C4-2B (cell line): ENCODE measurements around the gene FTL.

Experiments
- H3K27ac ChIP-seq: fragments of 450-650 bp; 2 replicates; pipeline ENCODE4 v1.5.1; 2017
- CTCF ChIP-seq: fragments of 450-650 bp; conservative IDR thresholded peaks from 2 replicates; pipeline ENCODE4 v1.5.1; 2017; ENCODE audit warnings: mild to moderate bottlenecking
- ZFX ChIP-seq: fragments of 450-650 bp; IDR thresholded peaks from 2 replicates; pipeline ENCODE4 v1.6.1; 2017

The FTL gene

GRCh38 chr19:48968179-48968661 is 3.1 kb downstream of the FTL start:
- TF ChIP-seq ZFX = no peak
- no peak for TF ChIP-seq CTCF

GRCh38 chr19:48968813-48969218 is 3.7 kb downstream of the FTL start:
- TF ChIP-seq ZFX (no peak), CTCF (no peak)
- no peak overlapping the region for H3K27ac ChIP-seq

More at GRCh38 chr19:48968179-48968661, 3.1 kb downstream of the FTL start:
- no peak overlapping the region; the same call in 1 of the 2 replicates for H3K27ac ChIP-seq

GRCh38 chr19:48969276-48970138 is 4.4 kb downstream of the FTL start:
- TF ChIP-seq ZFX (no peak), CTCF (no peak)
- no peak overlapping the region for H3K27ac ChIP-seq

GRCh38 chr19:48970139-48970766 is 5.1 kb downstream of the FTL start:
- H3K27ac ChIP-seq = no peak overlapping the region
- TF ChIP-seq ZFX = no peak
- no peak for TF ChIP-seq CTCF

- TF ChIP-seq ZFX (no peak), CTCF (peak; percentile 83)
- no peak overlapping the region for H3K27ac ChIP-seq
Measured at GRCh38 chr19:48970923-48971395, 5.8 kb downstream of the FTL start.

GRCh38 chr19:48975947-48976847 is 11.1 kb downstream of the FTL start:
- no peak overlapping the region for H3K27ac ChIP-seq

More at GRCh38 chr19:48975947-48976847, 11.1 kb downstream of the FTL start:
- TF ChIP-seq ZFX = no peak
- TF ChIP-seq CTCF = no peak
